GM12892 (cell line): ENCODE results near the gene SRBD1.

Source experiments
- DNase-seq: peaks from one replicate; pipeline ENCODE4 v3.0.0; 2011; ENCODE audit not compliant: insufficient read length
- FAIRE-seq: peaks from 2 replicates; lab custom pipeline; 2011; peaks lifted over from hg19 to GRCh38; lab: Jason Lieb, UNC
- POLR2A ChIP-seq: IDR thresholded peaks from 2 replicates; pipeline ENCODE4 v1.6.1; 2011; ENCODE audit warnings: low read depth, low read length, control low read depth
- POLR2AphosphoS5 ChIP-seq: IDR thresholded peaks from 2 replicates; pipeline ENCODE4 v1.6.1; 2011; ENCODE audit warnings: low read depth, low read length, control low read depth
- TAF1 ChIP-seq: IDR thresholded peaks from 2 replicates; pipeline ENCODE4 v1.6.1; 2011; ENCODE audit warnings: low read depth, mild to moderate bottlenecking, control low read depth, low read length, borderline replicate concordance

The SRBD1 gene

GRCh38 chr2:45340318-45340717 is 270.7 kb downstream of the SRBD1 start:
- FAIRE-seq = no peak
- no peak for TF ChIP-seq POLR2A
- no peak for TF ChIP-seq TAF1
- no peak for TF ChIP-seq POLR2AphosphoS5

GRCh38 chr2:45339253-45339652 is 271.8 kb downstream of the SRBD1 start:
- TF ChIP-seq POLR2A = no peak
- no peak for TF ChIP-seq POLR2AphosphoS5
- no peak for TF ChIP-seq TAF1
- no peak for DNase-seq
- no peak for FAIRE-seq

More at GRCh38 chr2:45340318-45340717, 270.7 kb downstream of the SRBD1 start:
- DNase-seq = no peak
